22Rv1 (cell line): Measurements from ENCODE around the gene STOX1.

Experiments used
- ZFX ChIP-seq: fragments of 450-650 bp; IDR thresholded peaks from 2 replicates; pipeline ENCODE4 v1.6.1; 2017; ENCODE audit warnings: antibody characterized with exemption, borderline replicate concordance
- TF ChIP-seq, protein P1 (sequence below): fragments of 450-650 bp; IDR thresholded peaks from 2 replicates; pipeline ENCODE4 v1.5.1; 2017; ENCODE audit warnings: mild to moderate bottlenecking

- TF ChIP-seq, protein P1, sequence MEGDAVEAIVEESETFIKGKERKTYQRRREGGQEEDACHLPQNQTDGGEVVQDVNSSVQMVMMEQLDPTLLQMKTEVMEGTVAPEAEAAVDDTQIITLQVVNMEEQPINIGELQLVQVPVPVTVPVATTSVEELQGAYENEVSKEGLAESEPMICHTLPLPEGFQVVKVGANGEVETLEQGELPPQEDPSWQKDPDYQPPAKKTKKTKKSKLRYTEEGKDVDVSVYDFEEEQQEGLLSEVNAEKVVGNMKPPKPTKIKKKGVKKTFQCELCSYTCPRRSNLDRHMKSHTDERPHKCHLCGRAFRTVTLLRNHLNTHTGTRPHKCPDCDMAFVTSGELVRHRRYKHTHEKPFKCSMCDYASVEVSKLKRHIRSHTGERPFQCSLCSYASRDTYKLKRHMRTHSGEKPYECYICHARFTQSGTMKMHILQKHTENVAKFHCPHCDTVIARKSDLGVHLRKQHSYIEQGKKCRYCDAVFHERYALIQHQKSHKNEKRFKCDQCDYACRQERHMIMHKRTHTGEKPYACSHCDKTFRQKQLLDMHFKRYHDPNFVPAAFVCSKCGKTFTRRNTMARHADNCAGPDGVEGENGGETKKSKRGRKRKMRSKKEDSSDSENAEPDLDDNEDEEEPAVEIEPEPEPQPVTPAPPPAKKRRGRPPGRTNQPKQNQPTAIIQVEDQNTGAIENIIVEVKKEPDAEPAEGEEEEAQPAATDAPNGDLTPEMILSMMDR = no peak
- TF ChIP-seq ZFX = no peak
These were observed 15.9 kb upstream of the STOX1 start for GRCh38 chr10:68811314-68812009.
